ENCODE data around the gene RNF187.

- no peak for TF ChIP-seq EP300 (IDR thresholded peaks at IDR 0.05)
- TF ChIP-seq, protein P1, sequence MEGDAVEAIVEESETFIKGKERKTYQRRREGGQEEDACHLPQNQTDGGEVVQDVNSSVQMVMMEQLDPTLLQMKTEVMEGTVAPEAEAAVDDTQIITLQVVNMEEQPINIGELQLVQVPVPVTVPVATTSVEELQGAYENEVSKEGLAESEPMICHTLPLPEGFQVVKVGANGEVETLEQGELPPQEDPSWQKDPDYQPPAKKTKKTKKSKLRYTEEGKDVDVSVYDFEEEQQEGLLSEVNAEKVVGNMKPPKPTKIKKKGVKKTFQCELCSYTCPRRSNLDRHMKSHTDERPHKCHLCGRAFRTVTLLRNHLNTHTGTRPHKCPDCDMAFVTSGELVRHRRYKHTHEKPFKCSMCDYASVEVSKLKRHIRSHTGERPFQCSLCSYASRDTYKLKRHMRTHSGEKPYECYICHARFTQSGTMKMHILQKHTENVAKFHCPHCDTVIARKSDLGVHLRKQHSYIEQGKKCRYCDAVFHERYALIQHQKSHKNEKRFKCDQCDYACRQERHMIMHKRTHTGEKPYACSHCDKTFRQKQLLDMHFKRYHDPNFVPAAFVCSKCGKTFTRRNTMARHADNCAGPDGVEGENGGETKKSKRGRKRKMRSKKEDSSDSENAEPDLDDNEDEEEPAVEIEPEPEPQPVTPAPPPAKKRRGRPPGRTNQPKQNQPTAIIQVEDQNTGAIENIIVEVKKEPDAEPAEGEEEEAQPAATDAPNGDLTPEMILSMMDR (IDR thresholded peaks at IDR 0.05): peak; percentile 82 to 96 (median 84)
Measured at GRCh38 chr1:228500901-228501871, 14.0 kb downstream of the RNF187 start.

All from esophagus muscularis mucosa (tissue), 3 donors.